A549 treated with ZK216348 at 1 μM for 4 hours (cell line): ENCODE measurements around the gene L2HGDH. TPM values are rescaled to one million over a fixed set of nuclear protein-coding genes. Genes with fewer than 3 reads are reported as not detected.

Experiments used
- total RNA-seq: library from RNA; stranded (reverse); fragments of 200-300 nt; extraction: Qiagen RNA extraction; gene quantifications from 5 replicates; pipeline ENCODE4 v1.2.3, GENCODE V29; 2022; ENCODE audit warnings: low read depth

Gene L2HGDH
- 8.3 to 11.4 TPM (median 10.4 TPM) in 5 replicates for total RNA-seq

GRCh38 chr14:50311972-50312733, at the start of gene L2HGDH, which contains the start of gene DMAC2L:
Gene L2HGDH (minus strand): TSS chr14:50312229. CDS start chr14:50312150, 79 bp downstream.
Gene DMAC2L (plus strand): TSS chr14:50312324. CDS start chr14:50321488, 9,164 bp downstream.

DNA sequence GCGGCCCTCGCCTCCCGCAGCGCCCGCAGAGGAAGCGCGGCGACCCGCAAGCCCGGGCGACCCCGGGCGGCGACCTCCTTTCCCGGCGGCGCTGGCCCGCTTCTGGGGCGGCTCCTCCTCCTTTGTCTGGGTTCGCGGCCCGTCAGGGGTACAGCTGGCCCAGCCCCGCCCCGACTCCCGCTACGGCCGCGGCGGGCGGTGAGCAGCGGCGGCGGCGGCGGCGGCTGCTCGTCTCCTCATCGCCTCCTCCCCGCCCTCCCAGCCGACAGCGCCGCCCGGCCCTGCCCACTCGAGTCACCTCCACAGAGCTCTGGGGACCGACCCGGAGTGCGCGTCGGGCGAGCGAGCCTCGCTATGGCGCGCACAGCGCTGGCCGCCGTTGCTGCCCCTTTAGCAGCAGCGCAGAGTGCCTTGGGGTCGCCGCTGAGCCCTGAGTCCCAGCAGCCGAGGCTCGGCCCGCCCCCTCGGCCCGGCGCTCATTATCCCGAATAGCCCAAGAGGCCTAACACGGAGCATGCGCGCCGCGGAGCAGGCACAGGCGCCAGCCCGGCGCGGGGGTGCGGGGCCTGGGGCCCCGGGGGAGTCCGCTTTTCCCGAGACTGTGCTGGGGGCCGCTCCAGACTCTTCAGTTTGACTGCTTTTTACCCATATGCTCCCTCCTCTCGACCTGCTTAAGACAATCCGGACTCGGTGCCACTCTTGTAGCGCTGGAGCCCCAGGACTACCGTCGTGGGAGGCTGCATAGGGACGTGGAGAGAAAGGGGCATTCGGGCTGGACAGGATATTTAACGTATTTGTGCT, 80.4 kb downstream of the L2HGDH start, which contains the start of gene SOS2:
Gene SOS2, minus strand, starts transcription at position 104 of the 801 bp plus-strand sequence. CDS start 295 bp downstream, outside the sequence.

Other genes with a start within 250 kb of the L2HGDH start
- gene VCPKMT, start 195.7 kb downstream of the L2HGDH start, total RNA-seq: 7.3 to 10.2 TPM (median 9.0 TPM) in 5 replicates
- 6.1 to 12.9 TPM (median 11.6 TPM) in 5 replicates for gene SOS2, start 80.7 kb downstream of the L2HGDH start, total RNA-seq
- 9.2 to 13.3 TPM (median 12.5 TPM) in 5 replicates for gene DMAC2L, start 95 bp upstream of the L2HGDH start, total RNA-seq
- gene CDKL1, start 84.7 kb upstream of the L2HGDH start, total RNA-seq: 3.0 to 13.9 TPM (median 11.8 TPM) in 5 replicates
- gene MAP4K5, start 220.3 kb upstream of the L2HGDH start, total RNA-seq: 28.1 to 46.1 TPM (median 36.6 TPM) in 5 replicates
- 4.6 to 5.9 TPM (median 5.5 TPM) in 5 replicates for gene ATL1, start 247.9 kb upstream of the L2HGDH start, total RNA-seq